ENCODE data around the gene ZSCAN31. TPM values are rescaled to one million over a fixed set of nuclear protein-coding genes. Genes with fewer than 3 reads are reported as not detected.
A peak's percentile ranks its signal among the peaks of the same experiment; 100 is the strongest.
"Not testable (repeated sequence)": the region's sequence is repeated elsewhere in the genome, so short reads cannot be mapped to it uniquely, and the experiment has no call there.

The ZSCAN31 gene
- total and polyA plus RNA-seq, 3 donors from 2014 or later: 21.4 to 51.3 (median 29.0) TPM

GRCh38 chr6:28322661-28323060, 13.3 kb downstream of the ZSCAN31 start:
- WGBS, 2 donors: 91 to 98% methylated on average over 3 of the region's 3 CpGs
- Histone ChIP-seq H3K9me3 (no peaks in the 10 kb centered on the region), H3K27ac (no peak overlapping the region)

GRCh38 chr6:28317866-28318265, 18.1 kb downstream of the ZSCAN31 start:
- H3K4me3 ChIP-seq; intact Hi-C loops (cut with DNase I; ENCODE audit: low total_unique reads); H3K27ac ChIP-seq; DNase-seq; H3K27me3 ChIP-seq; H3K36me3 ChIP-seq (ENCODE audit: low read depth, missing control alignments); H3K4me1 ChIP-seq; H3K9me3 ChIP-seq: not testable (repeated sequence)
- 91 to 97% methylated on average over 8 of the region's 8 CpGs for WGBS, 2 donors

More at GRCh38 chr6:28322661-28323060, 13.3 kb downstream of the ZSCAN31 start:
- intact Hi-C loops (cut with DNase I; ENCODE audit: low total_unique reads): no loop called here
- Histone ChIP-seq H3K27me3 (no peaks in the 10 kb centered on the region), H3K4me1 (no peaks in the 10 kb centered on the region), H3K4me3 (no peak overlapping the region), H3K36me3 (ENCODE audit: low read depth, missing control alignments) (no peaks in the 10 kb centered on the region)
- TF ChIP-seq POLR2A (IDR thresholded peaks at IDR 0.05) (no peak), CTCF (IDR thresholded peaks at IDR 0.05) (no peak)
- no peak for DNase-seq

- Histone ChIP-seq H3K36me3 (ENCODE audit: low read depth, missing control alignments) (no peaks in the 10 kb centered on the region), H3K9me3 (no peaks in the 10 kb centered on the region), H3K27ac (no peak overlapping the region), H3K4me3 (no peak overlapping the region), H3K4me1 (no peaks in the 10 kb centered on the region), H3K27me3 (no peaks in the 10 kb centered on the region)
- DNase-seq: peak; percentile 47
- intact Hi-C loops (cut with DNase I; ENCODE audit: low total_unique reads): no loop called here
- WGBS, 2 donors: 69 to 74% methylated on average over 3 of the region's 3 CpGs
- no peak for TF ChIP-seq POLR2A (IDR thresholded peaks at IDR 0.05)
- TF ChIP-seq CTCF (IDR thresholded peaks at IDR 0.05): no peak
Measured at GRCh38 chr6:28315628-28316027, 20.3 kb downstream of the ZSCAN31 start.

GRCh38 chr6:28312939-28313338, 23.0 kb downstream of the ZSCAN31 start:
- Histone ChIP-seq H3K4me3 (no peak overlapping the region), H3K4me1 (no peaks in the 10 kb centered on the region), H3K27me3 (no peaks in the 10 kb centered on the region), H3K36me3 (ENCODE audit: low read depth, missing control alignments) (no peaks in the 10 kb centered on the region), H3K27ac (no peak overlapping the region), H3K9me3 (no peaks in the 10 kb centered on the region)
- intact Hi-C loops (cut with DNase I; ENCODE audit: low total_unique reads): no loop called here
- peak; percentile 21 for DNase-seq
- TF ChIP-seq CTCF (IDR thresholded peaks at IDR 0.05) (no peak), POLR2A (IDR thresholded peaks at IDR 0.05) (no peak)
- WGBS, 2 donors: 69 to 73% methylated on average over 18 to 23 of the region's 23 CpGs

- DNase-seq: no peak
- 81 to 87% methylated on average over 9 of the region's 9 CpGs for WGBS, 2 donors
- no peak overlapping the region for H3K27ac ChIP-seq
- H3K9me3 ChIP-seq: no peaks in the 10 kb centered on the region
- TF ChIP-seq POLR2A (IDR thresholded peaks at IDR 0.05): no peak
- no peak for TF ChIP-seq CTCF (IDR thresholded peaks at IDR 0.05)
- H3K36me3 ChIP-seq (ENCODE audit: low read depth, missing control alignments): no peaks in the 10 kb centered on the region
- H3K4me3 ChIP-seq: no peak overlapping the region
- H3K4me1 ChIP-seq: no peaks in the 10 kb centered on the region
- intact Hi-C loops (cut with DNase I; ENCODE audit: low total_unique reads): no loop called here
- H3K27me3 ChIP-seq: no peaks in the 10 kb centered on the region
Measured at GRCh38 chr6:28311139-28311823, 24.7 kb downstream of the ZSCAN31 start.

- H3K27me3 ChIP-seq; DNase-seq; intact Hi-C loops (cut with DNase I; ENCODE audit: low total_unique reads); H3K27ac ChIP-seq; H3K36me3 ChIP-seq (ENCODE audit: low read depth, missing control alignments); H3K9me3 ChIP-seq; H3K4me1 ChIP-seq; H3K4me3 ChIP-seq: not testable (repeated sequence)
Measured at GRCh38 chr6:28306363-28306762, 29.6 kb downstream of the ZSCAN31 start.
